Measurements from ENCODE around the gene USP20.

GRCh38 chr9:129914051-129914450, 78.8 kb downstream of the USP20 start:
- TF ChIP-seq POLR2A (IDR thresholded peaks at IDR 0.05) = no peak
- no peak for TF ChIP-seq CTCF (IDR thresholded peaks at IDR 0.05)
